ENCODE data around the gene TAF11L14.
"Not testable (repeated sequence)": the region's sequence is repeated elsewhere in the genome, so short reads cannot be mapped to it uniquely, and the experiment has no call there.

The TAF11L14 gene

GRCh38 chr5:17634160-17634559 lies at the start of gene TAF11L14:
Gene TAF11L14 (plus strand): TSS chr5:17634460.
- no peak for DNase-seq (ENCODE audit: extremely low spot score)
- TF ChIP-seq CTCF (IDR thresholded peaks at IDR 0.05; ENCODE audit: control extremely low read depth, extremely low read depth, low read depth, missing control alignments), result no peak
- ChIA-PET CTCF (no interaction called here), POLR2A (no interaction called here)

GRCh38 chr5:17585658-17586057 lies 48.6 kb upstream of the TAF11L14 start, which contains the start of gene TAF11L7:
Gene TAF11L7 (minus strand): TSS chr5:17585758.
- CTCF ChIA-PET; DNase-seq (ENCODE audit: extremely low spot score); POLR2A ChIA-PET: not testable (repeated sequence)

- POLR2A ChIA-PET; DNase-seq (ENCODE audit: extremely low spot score); CTCF ChIA-PET: not testable (repeated sequence)
Measured at GRCh38 chr5:17590860-17591259, 43.4 kb upstream of the TAF11L14 start, which contains the start of gene TAF11L8. Gene TAF11L8 (minus strand): TSS chr5:17590960.

GRCh38 chr5:17594255-17594654 lies 40.0 kb upstream of the TAF11L14 start, which contains the start of gene TAF11L9:
Gene TAF11L9 (minus strand): TSS chr5:17594394.
- DNase-seq (ENCODE audit: extremely low spot score); CTCF ChIA-PET; POLR2A ChIA-PET: not testable (repeated sequence)

GRCh38 chr5:17597728-17598127 lies 36.5 kb upstream of the TAF11L14 start, which contains the start of gene TAF11L10:
Gene TAF11L10 (minus strand): TSS chr5:17597828.
- DNase-seq (ENCODE audit: extremely low spot score); CTCF ChIA-PET; POLR2A ChIA-PET: not testable (repeated sequence)

- POLR2A ChIA-PET; CTCF ChIA-PET; DNase-seq (ENCODE audit: extremely low spot score): not testable (repeated sequence)
Measured at GRCh38 chr5:17603880-17604279, 30.4 kb upstream of the TAF11L14 start, which contains the start of gene TAF11L11. Gene TAF11L11 (plus strand): TSS chr5:17604183.

GRCh38 chr5:17604951-17605350 lies 29.3 kb upstream of the TAF11L14 start:
- CTCF ChIA-PET, result no interaction called here
- DNase-seq (ENCODE audit: extremely low spot score), result no peak
- TF ChIP-seq CTCF (IDR thresholded peaks at IDR 0.05; ENCODE audit: control extremely low read depth, extremely low read depth, low read depth, missing control alignments), result no peak
- POLR2A ChIA-PET, result no interaction called here

GRCh38 chr5:17607461-17607860 lies 26.8 kb upstream of the TAF11L14 start:
- POLR2A ChIA-PET; DNase-seq (ENCODE audit: extremely low spot score); CTCF ChIA-PET: not testable (repeated sequence)

- POLR2A ChIA-PET; DNase-seq (ENCODE audit: extremely low spot score); CTCF ChIA-PET: not testable (repeated sequence)
Measured at GRCh38 chr5:17610092-17610491, 24.2 kb upstream of the TAF11L14 start, which contains the start of gene TAF11L12. Gene TAF11L12 (plus strand): TSS chr5:17610392.

GRCh38 chr5:17614872-17615605 lies 19.2 kb upstream of the TAF11L14 start:
- no peak for TF ChIP-seq CTCF (IDR thresholded peaks at IDR 0.05; ENCODE audit: control extremely low read depth, extremely low read depth, low read depth, missing control alignments)
- DNase-seq (ENCODE audit: extremely low spot score), result no peak
- CTCF ChIA-PET, result no interaction called here
- POLR2A ChIA-PET, result no interaction called here
